Adipocyte (in vitro differentiated cells): ENCODE data around the gene PSME2.

Source experiments
- DNase-seq: peaks from one replicate; pipeline ENCODE4 v3.0.0-alpha.2; 2015; ENCODE audit warnings: low read depth
- H3K27me3 ChIP-seq: replicated peaks from 2 replicates; pipeline ENCODE4 v1.7.0; 2013; ENCODE audit warnings: mild to moderate bottlenecking, low read length, moderate library complexity; ENCODE audit not compliant: control insufficient read depth, insufficient read depth
- H3K36me3 ChIP-seq: 2 replicates; pipeline ENCODE4 v1.7.0; 2013; ENCODE audit warnings: low read length, mild to moderate bottlenecking, moderate library complexity; ENCODE audit not compliant: control insufficient read depth, insufficient read depth, severe bottlenecking
- H3K4me1 ChIP-seq: 2 replicates; pipeline ENCODE4 v1.7.0; 2013; ENCODE audit warnings: mild to moderate bottlenecking, low read length, moderate library complexity; ENCODE audit not compliant: control insufficient read depth, insufficient read depth
- H3K4me3 ChIP-seq: 2 replicates; pipeline ENCODE4 v1.7.0; 2013; ENCODE audit warnings: mild to moderate bottlenecking, low read length, moderate library complexity
- H3K9ac ChIP-seq: 2 replicates; pipeline ENCODE4 v1.7.0; 2013; ENCODE audit warnings: mild to moderate bottlenecking, low read length, moderate library complexity
- H3K9me3 ChIP-seq: 2 replicates; pipeline ENCODE4 v1.7.0; 2013; ENCODE audit warnings: mild to moderate bottlenecking, low read length, moderate library complexity; ENCODE audit not compliant: control insufficient read depth

PSME2 gene

GRCh38 chr14:24186831-24187538 lies 40.6 kb upstream of the PSME2 start:
- H3K9ac ChIP-seq: peak overlapping the region; percentile 92
- peaks cover 57% of the 10 kb centered on the region for H3K36me3 ChIP-seq
- peaks cover 20% of the 10 kb centered on the region for H3K4me1 ChIP-seq
- peak overlapping the region; percentile 91 for H3K4me3 ChIP-seq
- no peaks in the 10 kb centered on the region for H3K27me3 ChIP-seq
- no peak for DNase-seq
- H3K9me3 ChIP-seq: no peaks in the 10 kb centered on the region

- no peaks in the 10 kb centered on the region for H3K27me3 ChIP-seq
- H3K36me3 ChIP-seq: peaks cover 66% of the 10 kb centered on the region
- no peak for DNase-seq
- no peak overlapping the region for H3K9ac ChIP-seq
- no peak overlapping the region for H3K4me3 ChIP-seq
- no peaks in the 10 kb centered on the region for H3K9me3 ChIP-seq
- peaks cover 20% of the 10 kb centered on the region for H3K4me1 ChIP-seq
Observed at GRCh38 chr14:24185741-24186140, 39.3 kb upstream of the PSME2 start.

- Histone ChIP-seq H3K36me3 (peaks cover 71% of the 10 kb centered on the region), H3K4me3 (no peak overlapping the region), H3K27me3 (no peaks in the 10 kb centered on the region), H3K4me1 (peaks cover 27% of the 10 kb centered on the region), H3K9ac (no peak overlapping the region), H3K9me3 (no peaks in the 10 kb centered on the region)
- no peak for DNase-seq
Observed at GRCh38 chr14:24185026-24185425, 38.6 kb upstream of the PSME2 start.

- Histone ChIP-seq H3K4me1 (peaks cover 32% of the 10 kb centered on the region), H3K9me3 (no peaks in the 10 kb centered on the region), H3K27me3 (no peaks in the 10 kb centered on the region), H3K4me3 (no peak overlapping the region), H3K36me3 (peaks cover 76% of the 10 kb centered on the region), H3K9ac (no peak overlapping the region)
- no peak for DNase-seq
Observed at GRCh38 chr14:24184104-24184970, 37.9 kb upstream of the PSME2 start.

GRCh38 chr14:24183014-24183481 lies 36.6 kb upstream of the PSME2 start:
- H3K9me3 ChIP-seq: no peaks in the 10 kb centered on the region
- peaks cover 85% of the 10 kb centered on the region for H3K36me3 ChIP-seq
- peaks cover 28% of the 10 kb centered on the region for H3K4me1 ChIP-seq
- no peak overlapping the region for H3K4me3 ChIP-seq
- no peak for DNase-seq
- no peak overlapping the region for H3K9ac ChIP-seq
- no peaks in the 10 kb centered on the region for H3K27me3 ChIP-seq

GRCh38 chr14:24182110-24182882 lies 35.9 kb upstream of the PSME2 start:
- H3K4me3 ChIP-seq: no peak overlapping the region
- no peaks in the 10 kb centered on the region for H3K9me3 ChIP-seq
- peaks cover 21% of the 10 kb centered on the region for H3K4me1 ChIP-seq
- H3K9ac ChIP-seq: no peak overlapping the region
- peaks cover 88% of the 10 kb centered on the region for H3K36me3 ChIP-seq
- DNase-seq: no peak
- H3K27me3 ChIP-seq: no peaks in the 10 kb centered on the region

- Histone ChIP-seq H3K9ac (no peak overlapping the region), H3K4me3 (no peak overlapping the region), H3K27me3 (no peaks in the 10 kb centered on the region), H3K9me3 (no peaks in the 10 kb centered on the region), H3K4me1 (peaks cover 16% of the 10 kb centered on the region), H3K36me3 (peaks cover 88% of the 10 kb centered on the region)
- no peak for DNase-seq
Observed at GRCh38 chr14:24181371-24182077, 35.1 kb upstream of the PSME2 start.

- peak; percentile 59 for DNase-seq
- H3K9ac ChIP-seq: peak overlapping the region; percentile 53
- H3K9me3 ChIP-seq: no peaks in the 10 kb centered on the region
- peaks cover 76% of the 10 kb centered on the region for H3K36me3 ChIP-seq
- no peaks in the 10 kb centered on the region for H3K27me3 ChIP-seq
- H3K4me3 ChIP-seq: no peak overlapping the region
- H3K4me1 ChIP-seq: peaks cover 16% of the 10 kb centered on the region
Observed at GRCh38 chr14:24179961-24180796, 33.8 kb upstream of the PSME2 start.

GRCh38 chr14:24179294-24179960 lies 33.0 kb upstream of the PSME2 start:
- H3K36me3 ChIP-seq: peaks cover 74% of the 10 kb centered on the region
- H3K9ac ChIP-seq: peak overlapping the region; percentile 53
- no peak overlapping the region for H3K4me3 ChIP-seq
- no peaks in the 10 kb centered on the region for H3K9me3 ChIP-seq
- no peak for DNase-seq
- H3K27me3 ChIP-seq: no peaks in the 10 kb centered on the region
- H3K4me1 ChIP-seq: peaks cover 16% of the 10 kb centered on the region
